Activated naive CD8-positive, alpha-beta T cell treated with anti-CD3 and anti-CD28 coated beads, Interleukin-2, amount 10 ng/mL, durations not matched to agents 7 days and 5 days (primary cell): Measurements from ENCODE around the gene MPND. TPM values are rescaled to one million over a fixed set of nuclear protein-coding genes. Genes with fewer than 3 reads are reported as not detected.

ENCODE experiments used
- ATAC-seq: fragments of 150-1000 bp; cut with Tn5 transposase; one replicate; pipeline ENCODE4 v1.10.0; 2021; ENCODE audit warnings: low read depth, moderate library complexity
- POLR2A ChIA-PET: fragments of 350-600 bp; sonication (Branson Sonifier 250); formaldehyde crosslinking; loops from one replicate; lab custom pipeline; 2021; ENCODE audit warnings: antibody characterized with exemption; lab: Charles Lee
- DNase-seq: peaks from one replicate; pipeline ENCODE4 v3.0.0; 2021
- H3K27ac Mint-ChIP-seq: one replicate; pipeline ENCODE4 v1.8.0; 2022; ENCODE audit warnings: mild to moderate bottlenecking, mixed read lengths
- H3K27me3 Mint-ChIP-seq: one replicate; pipeline ENCODE4 v1.8.0; 2022; ENCODE audit warnings: mild to moderate bottlenecking, moderate library complexity, mixed read lengths
- H3K36me3 Mint-ChIP-seq: one replicate; pipeline ENCODE4 v1.8.0; 2021; ENCODE audit warnings: mild to moderate bottlenecking, mixed read lengths
- H3K4me1 Mint-ChIP-seq: one replicate; pipeline ENCODE4 v1.8.0; 2021; ENCODE audit warnings: mixed read lengths
- H3K4me3 Mint-ChIP-seq: one replicate; pipeline ENCODE4 v1.8.0; 2022; ENCODE audit warnings: mild to moderate bottlenecking, moderate library complexity, mixed read lengths
- H3K9me3 Mint-ChIP-seq: one replicate; pipeline ENCODE4 v1.8.0; 2021; ENCODE audit warnings: mixed read lengths
- total RNA-seq, 2 experiments: library from RNA; stranded (reverse); gene quantifications; one replicate each; pipeline ENCODE4 v1.2.3, GENCODE V29; 2021

Gene MPND
- total RNA-seq, 2 experiments from 2014 or later, result 23.7 to 26.2 TPM

DNA sequence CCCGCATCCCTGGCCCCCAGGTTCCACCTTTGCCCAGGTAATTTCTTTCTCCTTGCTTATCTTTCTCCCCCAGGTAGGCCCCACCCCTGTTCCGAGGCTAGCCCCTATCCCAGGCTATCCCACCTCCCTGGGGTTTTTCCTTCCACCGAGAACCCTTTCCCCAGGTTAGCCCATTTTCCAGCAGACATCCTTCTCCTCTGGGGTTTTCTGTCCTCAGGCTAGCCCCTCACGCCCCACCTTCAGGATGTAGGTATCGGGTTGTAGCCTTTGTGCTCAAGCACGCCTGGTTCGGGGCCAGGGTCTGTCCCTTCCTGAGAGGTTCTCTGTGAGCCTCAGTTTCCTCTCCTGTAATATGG lies 38.1 kb upstream of the MPND start:
- H3K36me3 Mint-ChIP-seq, result peaks cover 14% of the 10 kb centered on the region
- POLR2A ChIA-PET, result interaction anchor here (1.3 to 1.7 kb wide), 2 partner anchors 23 to 34 kb away, joined by 4 to 8 read pairs; partner anchors contain the start of gene STAP2

DNA sequence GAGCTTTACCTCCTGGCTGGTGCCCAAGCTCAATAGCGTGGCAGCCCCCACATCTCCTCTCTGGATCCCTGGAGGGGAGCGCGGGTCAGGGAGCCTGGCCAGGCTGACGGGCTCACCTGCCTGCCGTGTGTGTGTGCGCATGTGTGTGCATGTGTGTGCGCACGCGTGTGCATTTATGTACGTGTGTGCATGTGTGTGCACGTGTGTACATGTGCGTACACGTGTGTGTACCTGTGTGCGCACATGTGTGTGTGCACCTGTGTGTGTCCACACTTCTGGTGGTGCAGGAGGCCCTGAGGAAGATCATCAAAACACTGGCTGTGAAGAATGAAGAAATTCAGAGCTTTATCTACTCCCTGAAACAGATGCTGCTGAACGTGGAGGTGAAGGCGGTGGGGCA lies 37.7 kb upstream of the MPND start:
- peaks cover 14% of the 10 kb centered on the region for H3K36me3 Mint-ChIP-seq
- no peaks in the 10 kb centered on the region for H3K9me3 Mint-ChIP-seq
- H3K27me3 Mint-ChIP-seq, result no peaks in the 10 kb centered on the region
- H3K4me3 Mint-ChIP-seq, result peak overlapping the region; percentile 71
- DNase-seq (no peak), ATAC-seq (no peak)
- H3K4me1 Mint-ChIP-seq, result peaks cover 19% of the 10 kb centered on the region
- POLR2A ChIA-PET, result interaction anchor here (1.5 kb wide), 1 partner anchor 37 kb away, joined by 4 read pairs; no protein-coding TSS in a partner anchor
- no peak overlapping the region for H3K27ac Mint-ChIP-seq

More for the DNA sequence above, 38.1 kb upstream of the MPND start:
- H3K9me3 Mint-ChIP-seq, result no peaks in the 10 kb centered on the region
- no peak for ATAC-seq
- no peak overlapping the region for H3K27ac Mint-ChIP-seq
- H3K4me3 Mint-ChIP-seq, result peak overlapping the region; percentile 71
- DNase-seq, result no peak
- peaks cover 23% of the 10 kb centered on the region for H3K4me1 Mint-ChIP-seq
- no peaks in the 10 kb centered on the region for H3K27me3 Mint-ChIP-seq

DNA sequence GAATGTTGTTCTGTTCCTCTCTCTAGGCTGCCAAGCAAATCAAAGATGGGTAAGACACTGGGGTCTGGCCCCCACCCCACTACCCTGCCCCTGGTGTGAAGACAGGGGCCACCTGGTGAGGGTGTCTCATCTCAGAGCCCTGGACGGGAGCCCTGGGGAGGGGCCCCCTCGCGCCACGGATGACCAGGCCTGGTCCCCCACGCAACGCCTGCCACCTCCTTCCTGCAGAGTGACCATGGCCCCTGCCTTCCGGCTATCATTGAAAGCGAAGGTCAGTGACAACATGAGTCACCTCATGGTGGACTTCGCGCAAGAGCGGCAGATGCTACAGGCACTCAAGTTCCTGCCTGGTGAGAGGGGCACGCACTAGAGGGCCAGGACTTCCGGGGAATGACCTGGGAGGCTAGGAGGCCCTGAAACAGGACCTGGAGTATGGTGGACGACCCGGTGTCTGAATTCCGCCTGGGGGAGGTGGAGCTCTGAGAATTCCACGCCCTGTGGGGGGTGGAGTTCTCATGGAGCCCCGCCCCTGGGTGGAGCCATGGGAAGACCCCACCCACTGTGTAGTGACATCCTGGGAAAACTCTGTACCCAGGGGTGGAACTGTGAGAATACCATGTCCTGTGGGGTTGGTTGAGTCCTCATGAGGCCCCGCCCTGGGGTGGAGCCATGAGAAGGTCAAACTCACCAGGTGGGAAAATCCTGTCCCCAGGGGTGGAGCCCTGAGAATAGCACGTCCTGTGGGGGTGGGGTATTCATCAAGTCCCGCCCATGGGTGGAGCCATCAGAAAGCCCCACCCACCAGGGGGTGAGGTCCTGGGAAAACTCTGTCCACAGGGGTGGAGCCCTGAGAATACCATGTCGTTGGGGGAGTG lies 32.9 kb upstream of the MPND start:
- no peaks in the 10 kb centered on the region for H3K27me3 Mint-ChIP-seq
- POLR2A ChIA-PET, result no interaction called here
- no peak overlapping the region for H3K27ac Mint-ChIP-seq
- no peak overlapping the region for H3K4me3 Mint-ChIP-seq
- DNase-seq (no peak), ATAC-seq (no peak)
- no peaks in the 10 kb centered on the region for H3K9me3 Mint-ChIP-seq
- no peaks in the 10 kb centered on the region for H3K4me1 Mint-ChIP-seq
- peaks cover 22% of the 10 kb centered on the region for H3K36me3 Mint-ChIP-seq

DNA sequence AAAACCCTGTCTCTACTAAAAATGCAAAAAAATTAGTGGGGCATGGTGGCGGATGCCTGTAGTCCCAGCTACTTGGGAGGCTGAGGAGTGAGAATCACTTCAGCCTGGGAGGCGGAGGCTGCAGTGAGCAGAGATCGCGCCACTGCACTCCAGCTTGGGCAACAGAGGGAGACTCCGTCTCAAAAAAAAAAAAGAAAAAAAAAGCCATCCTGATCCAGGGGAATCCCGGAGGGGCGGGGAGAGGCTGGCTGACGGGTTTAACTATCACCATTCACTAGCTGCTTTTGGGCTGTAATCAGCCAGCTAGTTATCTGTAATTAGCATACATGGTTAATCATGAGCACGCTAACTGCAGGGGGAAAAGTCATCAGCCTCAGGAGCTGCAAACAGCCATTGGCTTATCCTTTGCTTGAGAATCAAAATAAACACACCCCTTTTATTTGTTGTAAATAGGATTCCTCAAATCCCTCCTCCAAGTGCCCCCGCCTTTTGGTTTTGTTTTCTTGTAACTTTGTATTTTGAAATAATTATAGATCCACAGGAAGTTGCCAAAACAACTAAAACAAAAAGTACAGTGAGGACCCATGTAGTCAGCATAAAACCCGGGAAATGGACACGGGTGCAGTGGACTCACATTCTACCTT lies 29.4 kb upstream of the MPND start:
- H3K4me1 Mint-ChIP-seq, result no peaks in the 10 kb centered on the region
- no peak overlapping the region for H3K4me3 Mint-ChIP-seq
- ATAC-seq, result no peak
- DNase-seq, result no peak
- H3K27ac Mint-ChIP-seq, result no peak overlapping the region
- POLR2A ChIA-PET, result no interaction called here
- no peaks in the 10 kb centered on the region for H3K27me3 Mint-ChIP-seq
- peaks cover 36% of the 10 kb centered on the region for H3K36me3 Mint-ChIP-seq
- peaks cover 3% of the 10 kb centered on the region for H3K9me3 Mint-ChIP-seq

DNA sequence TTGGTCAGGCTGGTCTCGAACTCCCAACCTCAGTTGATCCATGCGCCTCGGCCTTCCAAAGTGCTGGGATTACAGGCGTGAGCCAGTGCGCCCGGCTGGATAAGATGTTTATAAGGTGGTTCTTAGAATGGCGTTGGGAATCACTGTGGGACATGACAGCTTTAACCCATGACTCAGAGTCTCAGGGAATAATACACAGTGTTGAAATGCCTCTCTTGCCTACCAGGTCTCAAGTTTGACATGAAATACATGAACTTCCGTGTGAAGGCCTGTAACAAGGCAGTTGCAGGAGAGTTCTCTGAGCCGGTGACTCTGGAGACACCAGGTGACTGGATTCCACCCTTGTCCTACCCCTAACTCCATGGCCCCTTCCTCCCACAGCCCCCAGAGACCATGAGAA lies 26.4 kb upstream of the MPND start:
- Mint-ChIP-seq H3K4me3 (no peak overlapping the region), H3K36me3 (peaks cover 41% of the 10 kb centered on the region), H3K9me3 (peaks cover 21% of the 10 kb centered on the region), H3K27ac (no peak overlapping the region), H3K4me1 (no peaks in the 10 kb centered on the region), H3K27me3 (no peaks in the 10 kb centered on the region)
- DNase-seq (no peak), ATAC-seq (no peak)
- POLR2A ChIA-PET, result no interaction called here

- Mint-ChIP-seq H3K27ac (no peak overlapping the region), H3K9me3 (peaks cover 21% of the 10 kb centered on the region), H3K27me3 (no peaks in the 10 kb centered on the region), H3K36me3 (peaks cover 39% of the 10 kb centered on the region), H3K4me1 (no peaks in the 10 kb centered on the region), H3K4me3 (no peak overlapping the region)
- POLR2A ChIA-PET, result interaction anchor here (1.3 kb wide), 1 partner anchor 19 kb away, joined by 4 read pairs; no protein-coding TSS in a partner anchor
- DNase-seq (no peak), ATAC-seq (no peak)
These were observed 24.9 kb upstream of the MPND start for GRCh38 chr19:4318460-4318859.

DNA sequence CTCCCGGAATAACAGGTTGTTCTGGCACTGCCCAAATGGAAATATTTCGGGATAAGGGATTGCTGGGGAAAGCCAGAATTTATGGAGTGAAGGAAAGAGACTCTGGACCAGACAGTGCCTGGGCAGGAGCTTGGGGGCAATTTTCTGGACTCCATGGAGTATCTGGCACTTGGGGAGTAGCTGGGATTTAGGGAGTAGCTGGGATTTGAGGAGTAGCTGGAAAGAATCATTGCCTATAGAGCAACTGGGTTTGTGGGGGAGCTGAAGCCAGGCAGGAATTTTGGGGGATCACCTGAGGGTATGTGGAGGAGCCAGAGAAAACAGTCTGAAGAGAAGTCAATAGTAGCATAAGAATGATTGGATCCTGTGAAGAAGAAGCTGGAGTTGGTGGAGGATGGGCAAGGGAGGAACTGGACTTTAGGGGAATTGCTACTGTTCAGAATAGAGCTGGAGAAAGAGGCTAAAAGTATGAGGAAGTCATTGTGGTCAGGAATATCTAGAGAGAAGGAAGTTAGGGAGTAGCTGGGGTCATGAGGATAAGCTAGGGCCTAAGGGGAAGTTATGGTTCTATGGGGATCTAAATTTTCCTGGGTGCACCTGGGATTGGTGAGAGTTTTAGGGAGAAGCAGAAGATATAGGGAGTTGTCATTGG lies 24.2 kb upstream of the MPND start:
- Mint-ChIP-seq H3K4me1 (no peaks in the 10 kb centered on the region), H3K36me3 (peaks cover 39% of the 10 kb centered on the region), H3K27ac (peak overlapping the region; percentile 55), H3K4me3 (no peak overlapping the region), H3K27me3 (no peaks in the 10 kb centered on the region), H3K9me3 (peaks cover 21% of the 10 kb centered on the region)
- POLR2A ChIA-PET, result interaction anchor here (0.5 to 1.3 kb wide), 4 partner anchors 15 to 168 kb away, joined by 3 to 5 read pairs (median 4); partner anchors contain the start of gene FSD1
- DNase-seq, result no peak
- no peak for ATAC-seq

- DNase-seq, result no peak
- ATAC-seq, result no peak
- no peak overlapping the region for H3K4me3 Mint-ChIP-seq
- peaks cover 40% of the 10 kb centered on the region for H3K36me3 Mint-ChIP-seq
- POLR2A ChIA-PET, result interaction anchor here (0.6 to 1.3 kb wide), 3 partner anchors 16 to 159 kb away, joined by 3 to 5 read pairs (median 3); partner anchors contain the start of gene FSD1
- peaks cover 21% of the 10 kb centered on the region for H3K9me3 Mint-ChIP-seq
- no peak overlapping the region for H3K27ac Mint-ChIP-seq
- H3K4me1 Mint-ChIP-seq, result peaks cover 2% of the 10 kb centered on the region
- H3K27me3 Mint-ChIP-seq, result no peaks in the 10 kb centered on the region
These were observed 22.9 kb upstream of the MPND start for GRCh38 chr19:4320419-4320818.

DNA sequence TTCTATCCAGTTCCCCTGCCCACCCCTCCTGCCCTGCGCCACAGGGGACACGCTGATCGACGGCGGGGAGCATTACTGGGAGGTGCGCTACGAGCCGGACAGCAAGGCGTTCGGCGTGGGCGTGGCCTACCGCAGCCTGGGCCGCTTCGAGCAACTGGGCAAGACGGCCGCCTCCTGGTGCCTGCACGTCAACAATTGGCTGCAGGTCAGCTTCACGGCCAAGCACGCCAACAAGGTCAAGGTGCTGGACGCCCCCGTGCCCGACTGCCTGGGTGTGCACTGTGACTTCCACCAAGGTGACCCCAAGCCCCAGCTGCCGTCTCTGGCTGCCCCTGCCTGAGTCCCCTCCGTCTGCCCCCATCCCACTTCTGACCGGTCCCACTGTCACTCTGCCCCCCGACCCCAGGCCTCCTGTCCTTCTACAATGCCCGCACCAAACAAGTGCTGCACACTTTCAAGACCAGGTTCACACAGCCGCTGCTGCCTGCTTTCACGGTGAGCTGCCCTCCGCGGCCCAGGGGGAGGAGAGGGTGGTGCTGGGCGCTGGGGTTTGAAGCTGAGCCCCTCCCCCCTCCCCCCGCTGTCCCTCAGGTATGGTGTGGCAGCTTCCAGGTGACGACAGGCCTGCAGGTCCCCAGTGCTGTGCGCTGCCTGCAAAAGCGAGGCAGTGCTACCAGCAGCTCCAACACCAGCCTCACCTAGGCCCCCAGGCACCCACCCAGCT lies 20.3 kb upstream of the MPND start:
- DNase-seq, result no peak
- ATAC-seq, result no peak
- no peaks in the 10 kb centered on the region for H3K27me3 Mint-ChIP-seq
- no peak overlapping the region for H3K4me3 Mint-ChIP-seq
- H3K4me1 Mint-ChIP-seq, result peaks cover 15% of the 10 kb centered on the region
- H3K36me3 Mint-ChIP-seq, result peaks cover 29% of the 10 kb centered on the region
- POLR2A ChIA-PET, result interaction anchor here (1.1 to 1.5 kb wide), 2 partner anchors 20 kb away, joined by 3 to 5 read pairs; partner anchors contain the start of gene MPND
- no peak overlapping the region for H3K27ac Mint-ChIP-seq
- H3K9me3 Mint-ChIP-seq, result peaks cover 21% of the 10 kb centered on the region

GRCh38 chr19:4323692-4324091 lies 19.7 kb upstream of the MPND start:
- POLR2A ChIA-PET, result interaction anchor here (1.1 kb wide), 1 partner anchor 19 kb away, joined by 3 read pairs; no protein-coding TSS in a partner anchor

GRCh38 chr19:4324228-4324627 lies 19.1 kb upstream of the MPND start:
- DNase-seq (no peak), ATAC-seq (no peak)
- POLR2A ChIA-PET, result interaction anchor here (1.1 to 1.5 kb wide), 2 partner anchors 18 to 20 kb away, joined by 3 to 5 read pairs; partner anchors contain the start of gene FSD1
- Mint-ChIP-seq H3K27me3 (no peaks in the 10 kb centered on the region), H3K4me3 (no peak overlapping the region), H3K4me1 (peaks cover 15% of the 10 kb centered on the region), H3K27ac (no peak overlapping the region), H3K36me3 (peaks cover 18% of the 10 kb centered on the region), H3K9me3 (peaks cover 15% of the 10 kb centered on the region)

More at GRCh38 chr19:4323692-4324091, 19.7 kb upstream of the MPND start:
- no peak for ATAC-seq
- Mint-ChIP-seq H3K36me3 (peaks cover 23% of the 10 kb centered on the region), H3K9me3 (peaks cover 18% of the 10 kb centered on the region), H3K27me3 (no peaks in the 10 kb centered on the region), H3K4me1 (peaks cover 15% of the 10 kb centered on the region), H3K4me3 (no peak overlapping the region), H3K27ac (no peak overlapping the region)
- DNase-seq, result no peak

GRCh38 chr19:4326215-4326836 lies 17.0 kb upstream of the MPND start:
- H3K9me3 Mint-ChIP-seq, result no peaks in the 10 kb centered on the region
- DNase-seq (no peak), ATAC-seq (no peak)
- POLR2A ChIA-PET, result no interaction called here
- no peak overlapping the region for H3K27ac Mint-ChIP-seq
- H3K36me3 Mint-ChIP-seq, result peaks cover 4% of the 10 kb centered on the region
- H3K4me1 Mint-ChIP-seq, result peaks cover 20% of the 10 kb centered on the region
- H3K4me3 Mint-ChIP-seq, result peak overlapping the region; percentile 11
- no peaks in the 10 kb centered on the region for H3K27me3 Mint-ChIP-seq
